Coronary artery (tissue), 2 donors: ENCODE data around the gene TMCC3.
A peak's percentile ranks its signal among the peaks of the same experiment; 100 is the strongest.

Experiments
- DNase-seq: peaks from one replicate; pipeline ENCODE4 v3.0.0-alpha.2; 2017; ENCODE audit warnings: low spot score
- H3K27ac ChIP-seq, 2 donors: fragments of 200-600 bp; sonication (generic); one replicate each; pipeline ENCODE4 v1.5.1; 2016 to 2019
- H3K4me3 ChIP-seq: fragments of 200-600 bp; sonication (generic); 2 replicates; pipeline ENCODE4 v1.5.1; 2016; ENCODE audit warnings: mild to moderate bottlenecking, moderate library complexity
- CTCF ChIP-seq: fragments of 200-600 bp; sonication (generic); IDR thresholded peaks from one replicate; pipeline ENCODE4 v1.5.1; 2019; ENCODE audit warnings: antibody characterized with exemption

The TMCC3 gene

GRCh38 chr12:94663071-94663470 is 12.7 kb upstream of the TMCC3 start:
- Histone ChIP-seq H3K4me3 (no peak overlapping the region), H3K27ac (no peak overlapping the region)
- no peak for TF ChIP-seq CTCF
- no peak for DNase-seq

- H3K27ac ChIP-seq, result no peak overlapping the region
- no peak for DNase-seq
- no peak for TF ChIP-seq CTCF
- no peak overlapping the region for H3K4me3 ChIP-seq
These were observed 10.1 kb upstream of the TMCC3 start for GRCh38 chr12:94660436-94660835.

GRCh38 chr12:94659346-94659930 is 9.1 kb upstream of the TMCC3 start:
- no peak for TF ChIP-seq CTCF
- Histone ChIP-seq H3K27ac (no peak overlapping the region), H3K4me3 (no peak overlapping the region)
- DNase-seq, result no peak

DNA sequence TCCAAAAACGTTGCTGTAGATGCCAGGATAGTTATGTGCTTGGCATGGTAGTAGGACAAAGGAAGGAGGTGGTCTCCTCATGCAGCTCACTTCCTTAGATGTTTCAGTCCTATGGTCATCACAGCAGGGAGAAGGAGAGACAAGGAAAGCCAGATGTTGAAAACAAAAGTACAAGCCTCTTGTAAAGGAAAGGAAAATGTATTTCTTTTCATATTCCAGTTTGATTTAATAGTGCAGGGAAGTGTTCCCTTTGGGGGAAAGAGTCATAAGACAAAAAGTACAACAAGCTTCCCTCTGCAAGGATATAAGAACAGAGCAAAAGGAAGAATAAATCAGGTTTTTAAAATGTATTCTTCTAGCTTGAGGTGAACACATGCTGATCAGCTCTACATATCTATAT is 8.6 kb upstream of the TMCC3 start:
- Histone ChIP-seq H3K27ac (no peak overlapping the region), H3K4me3 (no peak overlapping the region)
- no peak for TF ChIP-seq CTCF
- DNase-seq, result no peak

- DNase-seq, result no peak
- H3K27ac ChIP-seq, result no peak overlapping the region
- H3K4me3 ChIP-seq, result no peak overlapping the region
- no peak for TF ChIP-seq CTCF
These were observed 6.2 kb upstream of the TMCC3 start for GRCh38 chr12:94656556-94656955.

GRCh38 chr12:94649349-94650142 is 811 bp downstream of the TMCC3 start:
- peak; percentile 18 for TF ChIP-seq CTCF
- peak overlapping the region; percentile 54 to 83 for H3K27ac ChIP-seq
- DNase-seq, result no peak
- H3K4me3 ChIP-seq, result peak overlapping the region; percentile 97

- no peak overlapping the region for H3K27ac ChIP-seq
- no peak for DNase-seq
- no peak for TF ChIP-seq CTCF
- no peak overlapping the region for H3K4me3 ChIP-seq
These were observed 1.8 kb downstream of the TMCC3 start for GRCh38 chr12:94648578-94648977.
